WTC11 (cell line): ENCODE measurements around the gene IGFBP2. TPM values are rescaled to one million over a fixed set of nuclear protein-coding genes. Genes with fewer than 3 reads are reported as not detected.

Experiments
- ATAC-seq: fragments of 200-7000 bp; cut with Tn5 transposase; 2 replicates; pipeline ENCODE4 v1.10.0; 2021; ENCODE audit warnings: mild to moderate bottlenecking, moderate library complexity
- CTCF ChIA-PET: fragments of 300-600 bp; sonication (Branson Sonifier 250); formaldehyde crosslinking; loops from one replicate; lab custom pipeline; 2021; ENCODE audit warnings: antibody characterized with exemption; lab: Charles Lee
- POLR2A ChIA-PET: fragments of 350-600 bp; sonication (Branson Sonifier 250); formaldehyde crosslinking; loops from one replicate; lab custom pipeline; 2021; ENCODE audit warnings: antibody characterized with exemption; lab: Charles Lee
- DNase-seq: peaks from one replicate; pipeline ENCODE4 v3.0.0; 2021; ENCODE audit warnings: low spot score
- H3K27ac Mint-ChIP-seq: 2 replicates; pipeline ENCODE4 v1.8.0; 2021; ENCODE audit warnings: mixed read lengths
- H3K27me3 Mint-ChIP-seq: 2 replicates; pipeline ENCODE4 v1.8.0; 2021; ENCODE audit warnings: low read depth, mild to moderate bottlenecking, moderate library complexity, mixed read lengths
- H3K36me3 Mint-ChIP-seq: 2 replicates; pipeline ENCODE4 v1.8.0; 2021; ENCODE audit warnings: mixed read lengths
- H3K4me1 Mint-ChIP-seq: 2 replicates; pipeline ENCODE4 v1.8.0; 2022; ENCODE audit warnings: mixed read lengths
- H3K4me3 Mint-ChIP-seq: 2 replicates; pipeline ENCODE4 v1.8.0; 2021; ENCODE audit warnings: mild to moderate bottlenecking, moderate library complexity, mixed read lengths
- H3K9me3 Mint-ChIP-seq: 2 replicates; pipeline ENCODE4 v1.8.0; 2021; ENCODE audit warnings: mixed read lengths
- AR ChIP-seq: fragments of 250-450 bp; sonication (Bioruptor Pico); IDR thresholded peaks from 2 replicates; pipeline ENCODE4 v1.9.0; 2021; ENCODE audit warnings: mild to moderate bottlenecking
- ATF2 ChIP-seq: sonication (generic); formaldehyde crosslinking; IDR thresholded peaks from 2 replicates; pipeline ENCODE4 v1.8.1; 2022; ENCODE audit warnings: low read depth, missing genetic modification reagents, borderline replicate concordance
- CREB1 ChIP-seq: sonication (generic); formaldehyde crosslinking; IDR thresholded peaks from 2 replicates; pipeline ENCODE4 v1.8.0; 2023; ENCODE audit warnings: mild to moderate bottlenecking, missing genetic modification reagents
- FOXK1 ChIP-seq: sonication (generic); formaldehyde crosslinking; IDR thresholded peaks from 2 replicates; pipeline ENCODE4 v1.8.0; 2022; ENCODE audit warnings: mild to moderate bottlenecking, moderate library complexity, missing genetic modification reagents
- FOXP1 ChIP-seq: sonication (generic); formaldehyde crosslinking; IDR thresholded peaks from 2 replicates; pipeline ENCODE4 v1.8.0; 2022; ENCODE audit warnings: missing genetic modification reagents, mild to moderate bottlenecking, moderate library complexity, borderline replicate concordance
- FOXP4 ChIP-seq: sonication (generic); formaldehyde crosslinking; IDR thresholded peaks from 2 replicates; pipeline ENCODE4 v1.8.0; 2022; ENCODE audit warnings: mild to moderate bottlenecking, missing genetic modification reagents
- GABPB1 ChIP-seq: sonication (generic); formaldehyde crosslinking; IDR thresholded peaks from 2 replicates; pipeline ENCODE4 v1.8.1; 2023; ENCODE audit warnings: mild to moderate bottlenecking, missing genetic modification reagents
- IRF2 ChIP-seq: sonication (generic); formaldehyde crosslinking; IDR thresholded peaks from 2 replicates; pipeline ENCODE4 v1.8.0; 2022; ENCODE audit warnings: low read depth, missing genetic modification reagents, borderline replicate concordance
- JAZF1 ChIP-seq: fragments of 250-450 bp; sonication (Bioruptor Pico); IDR thresholded peaks from 2 replicates; pipeline ENCODE4 v1.9.0; 2021; ENCODE audit warnings: moderate library complexity, mild to moderate bottlenecking, inconsistent platforms
- KAT7 ChIP-seq: sonication (generic); formaldehyde crosslinking; IDR thresholded peaks from 2 replicates; pipeline ENCODE4 v1.8.1; 2023; ENCODE audit warnings: missing genetic modification reagents, mild to moderate bottlenecking, borderline replicate concordance
- MLX ChIP-seq: sonication (generic); formaldehyde crosslinking; IDR thresholded peaks from 2 replicates; pipeline ENCODE4 v1.8.1; 2023; ENCODE audit warnings: mild to moderate bottlenecking, missing genetic modification reagents, moderate library complexity
- MXD4 ChIP-seq: fragments of 250-450 bp; sonication (Bioruptor Pico); IDR thresholded peaks from 2 replicates; pipeline ENCODE4 v1.8.0; 2021; ENCODE audit warnings: mild to moderate bottlenecking, moderate library complexity, borderline replicate concordance
- NFATC4 ChIP-seq: fragments of 250-450 bp; sonication (Bioruptor Pico); IDR thresholded peaks from 2 replicates; pipeline ENCODE4 v1.9.0; 2021; ENCODE audit warnings: mild to moderate bottlenecking
- NFE2L1 ChIP-seq: sonication (generic); formaldehyde crosslinking; IDR thresholded peaks from 2 replicates; pipeline ENCODE4 v1.8.1; 2023; ENCODE audit warnings: missing genetic modification reagents
- NR3C1 ChIP-seq: sonication (generic); formaldehyde crosslinking; conservative IDR thresholded peaks from 2 replicates; pipeline ENCODE4 v1.8.1; 2023; ENCODE audit warnings: low read depth, mild to moderate bottlenecking, missing genetic modification reagents
- TCF7 ChIP-seq: sonication (generic); formaldehyde crosslinking; IDR thresholded peaks from 2 replicates; pipeline ENCODE4 v1.8.0; 2022; ENCODE audit warnings: mild to moderate bottlenecking, low read depth, missing genetic modification reagents, moderate library complexity
- ZBTB43 ChIP-seq: sonication (generic); formaldehyde crosslinking; IDR thresholded peaks from 2 replicates; pipeline ENCODE4 v1.8.1; 2023; ENCODE audit warnings: mild to moderate bottlenecking, missing genetic modification reagents
- ZNF121 ChIP-seq: sonication (generic); formaldehyde crosslinking; IDR thresholded peaks from 2 replicates; pipeline ENCODE4 v1.8.0; 2023; ENCODE audit warnings: missing genetic modification reagents
- ZNF263 ChIP-seq: sonication (generic); formaldehyde crosslinking; IDR thresholded peaks from 2 replicates; pipeline ENCODE4 v1.8.1; 2022; ENCODE audit warnings: low read depth, mild to moderate bottlenecking, moderate library complexity, missing genetic modification reagents
- ZNF423 ChIP-seq: fragments of 250-450 bp; sonication (Bioruptor Pico); IDR thresholded peaks from 2 replicates; pipeline ENCODE4 v2.1.2; 2022; ENCODE audit warnings: mild to moderate bottlenecking, moderate library complexity
- ZNF532 ChIP-seq: fragments of 250-450 bp; sonication (Bioruptor Pico); IDR thresholded peaks from 2 replicates; pipeline ENCODE4 v1.9.0; 2021; ENCODE audit warnings: mild to moderate bottlenecking, borderline replicate concordance
- total RNA-seq: library from RNA; stranded (reverse); gene quantifications from 3 replicates; pipeline ENCODE4 v1.2.3, GENCODE V29; 2021

IGFBP2 gene
- total RNA-seq, 1 experiment from 2014 or later: 514 TPM

- TF ChIP-seq AR (CRISPR knock-in tag): no peak
- no peak for TF ChIP-seq JAZF1
- DNase-seq: no peak
- CTCF ChIA-PET: interaction anchor here (0.6 to 1.9 kb wide), 3 partner anchors 9 to 128 kb away, joined by 4 read pairs; no protein-coding TSS in a partner anchor
- Mint-ChIP-seq H3K27me3 (no peaks in the 10 kb centered on the region), H3K4me1 (peaks cover 79% of the 10 kb centered on the region), H3K36me3 (peaks cover 50% of the 10 kb centered on the region), H3K4me3 (no peak overlapping the region), H3K9me3 (no peaks in the 10 kb centered on the region), H3K27ac (peak overlapping the region; percentile 53)
- POLR2A ChIA-PET: interaction anchor here (0.6 to 1.9 kb wide), 2 partner anchors 9 to 203 kb away, joined by 3 to 5 read pairs; no protein-coding TSS in a partner anchor
- no peak for ATAC-seq
These were observed 19.3 kb downstream of the IGFBP2 start for GRCh38 chr2:216652566-216652965.

- Mint-ChIP-seq H3K4me3 (no peak overlapping the region), H3K27ac (no peak overlapping the region; the same call in 1 of the 2 replicates), H3K9me3 (no peaks in the 10 kb centered on the region), H3K4me1 (peaks cover 79% of the 10 kb centered on the region), H3K27me3 (no peaks in the 10 kb centered on the region), H3K36me3 (peaks cover 49% of the 10 kb centered on the region)
- no peak for ATAC-seq
- DNase-seq: no peak
- ChIA-PET CTCF (interaction anchor here (1.1 to 2.3 kb wide), 4 partner anchors 9 to 21 kb away, joined by 4 to 10 read pairs (median 6); no protein-coding TSS in a partner anchor), POLR2A (interaction anchor here (0.6 to 1.9 kb wide), 2 partner anchors 8 to 204 kb away, joined by 3 to 5 read pairs; no protein-coding TSS in a partner anchor)
- TF ChIP-seq GABPB1 (no peak), FOXP4 (CRISPR knock-in tag) (no peak), NFATC4 (CRISPR knock-in tag) (no peak), MXD4 (no peak), KAT7 (no peak), ATF2 (no peak), CREB1 (CRISPR knock-in tag) (no peak), NFE2L1 (CRISPR knock-in tag) (no peak), TCF7 (no peak), ZNF121 (no peak), ZNF532 (CRISPR knock-in tag) (no peak), ZNF423 (CRISPR knock-in tag) (no peak), IRF2 (CRISPR knock-in tag) (no peak), MLX (CRISPR knock-in tag) (no peak), ZBTB43 (CRISPR knock-in tag) (no peak), ZNF263 (CRISPR knock-in tag) (no peak), NR3C1 (no peak), FOXK1 (CRISPR knock-in tag) (no peak), FOXP1 (no peak)
These were observed 20.0 kb downstream of the IGFBP2 start for GRCh38 chr2:216653093-216653799.
